GM12878 (cell line): ENCODE results near the gene NOTCH1. TPM values are rescaled to one million over a fixed set of nuclear protein-coding genes. Genes with fewer than 3 reads are reported as not detected.

Experiments used
- ATAC-seq: fragments of 200-7000 bp; cut with Tn5 transposase; 3 replicates; pipeline ENCODE4 v1.9.1; 2020; ENCODE audit warnings: mild to moderate bottlenecking, moderate library complexity
- BruUV-seq: library from RNA; stranded (reverse); fragments of 400-500 nt; replicated peaks from 2 replicates; lab custom pipeline; 2021; lab: Mats Ljungman, UMichigan
- CTCF ChIA-PET: fragments of 300-600 bp; sonication (Branson Sonifier 250); formaldehyde crosslinking; extraction: SDS; loops from one replicate; lab custom pipeline; 2021; ENCODE audit warnings: inconsistent platforms; lab: Yijun Ruan, JAX
- POLR2A ChIA-PET: fragments of 350-600 bp; formaldehyde crosslinking; extraction: SDS; loops from one replicate; lab custom pipeline; 2021; ENCODE audit warnings: inconsistent platforms; lab: Charles Lee
- RAD21 ChIA-PET: fragments of 300-600 bp; sonication (Branson Sonifier 250); formaldehyde crosslinking; loops from one replicate; lab custom pipeline; 2023; ENCODE audit warnings: antibody characterized with exemption; ENCODE audit not compliant: unreplicated experiment; lab: Charles Lee
- SMC1A ChIA-PET: fragments of 300-600 bp; sonication (Branson Sonifier 250); formaldehyde crosslinking; loops from one replicate; lab custom pipeline; 2023; ENCODE audit not compliant: unreplicated experiment, uncharacterized antibody; lab: Charles Lee
- DNase-seq: peaks from one replicate; pipeline ENCODE4 v3.0.0-alpha.2; 2011; ENCODE audit warnings: low read depth, low spot score
- FAIRE-seq: peaks from 3 replicates; lab custom pipeline; 2011; peaks lifted over from hg19 to GRCh38; lab: Jason Lieb, UNC
- H2AFZ ChIP-seq: 2 replicates; pipeline ENCODE4 v1.6.0; 2011; ENCODE audit warnings: low read depth, low read length, control low read depth; ENCODE audit not compliant: control insufficient read depth
- H3K27ac ChIP-seq: 2 replicates; pipeline ENCODE4 v1.5.1; 2011; ENCODE audit warnings: control low read depth; ENCODE audit not compliant: control insufficient read depth, insufficient read depth
- H3K27me3 ChIP-seq, 2 experiments: replicated peaks in 1 of 2; 2 replicates each; pipeline versions ENCODE4 v1.6.0 to v1.6.1; 2011; ENCODE audit warnings: low read length in 1 of 2; ENCODE audit not compliant: control insufficient read depth in 2 of 2, insufficient read depth in 2 of 2
- H3K36me3 ChIP-seq, 2 experiments: 2 replicates each; pipeline ENCODE4 v1.5.1; 2011; ENCODE audit warnings: low read length in 1 of 2; ENCODE audit not compliant: control insufficient read depth in 2 of 2, insufficient read depth in 2 of 2
- H3K4me1 ChIP-seq: 2 replicates; pipeline ENCODE4 v1.6.1; 2011; ENCODE audit warnings: mild to moderate bottlenecking, low read length, moderate library complexity, mixed read lengths; ENCODE audit not compliant: control insufficient read depth, insufficient read depth
- H3K4me2 ChIP-seq: 2 replicates; pipeline ENCODE4 v1.6.0; 2011; ENCODE audit warnings: control low read depth; ENCODE audit not compliant: control insufficient read depth, insufficient read depth
- H3K4me3 ChIP-seq: fragments of 200-600 bp; sonication (generic); 2 replicates; pipeline ENCODE4 v1.5.1; 2016
- H3K79me2 ChIP-seq: 2 replicates; pipeline ENCODE4 v1.6.0; 2011; ENCODE audit warnings: low read length; ENCODE audit not compliant: control insufficient read depth, insufficient read depth
- H3K9ac ChIP-seq: 2 replicates; pipeline ENCODE4 v1.8.0; 2011; ENCODE audit warnings: low read length, control low read depth, mixed read lengths; ENCODE audit not compliant: control insufficient read depth, insufficient read depth
- H3K9me3 ChIP-seq: replicated peaks from 3 replicates; pipeline ENCODE4 v1.5.1; 2011; ENCODE audit warnings: mild to moderate bottlenecking, low read length; ENCODE audit not compliant: control insufficient read depth, insufficient read depth
- H4K20me1 ChIP-seq: 2 replicates; pipeline ENCODE4 v1.6.0; 2011; ENCODE audit not compliant: control insufficient read depth, insufficient read depth
- ASH2L ChIP-seq: fragments of 300-600, 200-600 bp; sonication (generic); IDR thresholded peaks from 2 replicates; pipeline ENCODE4 v1.6.1; 2017; ENCODE audit warnings: low read depth, mild to moderate bottlenecking, borderline replicate concordance
- CEBPZ ChIP-seq: fragments of 150-350 bp; IDR thresholded peaks from 2 replicates; pipeline ENCODE4 v1.6.1; 2016; ENCODE audit warnings: low read depth, low read length
- ETV6 ChIP-seq, 2 experiments: fragments of 450-650 bp in 1 of 2; IDR thresholded peaks in 1 of 2; conservative IDR thresholded peaks in 1 of 2; 2 replicates each; pipeline ENCODE4 v1.6.1; 2014; ENCODE audit warnings: antibody characterized with exemption in 1 of 2, borderline replicate concordance in 1 of 2, low read depth in 1 of 2, mild to moderate bottlenecking in 1 of 2, moderate library complexity in 1 of 2
- MTA2 ChIP-seq: fragments of 450-650 bp; IDR thresholded peaks from 2 replicates; pipeline ENCODE4 v1.6.1; 2016; ENCODE audit warnings: low read depth, mild to moderate bottlenecking, moderate library complexity
- POLR2AphosphoS5 ChIP-seq: IDR thresholded peaks from 2 replicates; pipeline ENCODE4 v1.6.1; 2011; ENCODE audit warnings: mild to moderate bottlenecking, low read length, inconsistent platforms
- POU2F2 ChIP-seq: IDR thresholded peaks from 3 replicates; pipeline ENCODE4 v1.6.1; 2011; ENCODE audit warnings: low read depth, mild to moderate bottlenecking, low read length, borderline replicate concordance
- RAD51 ChIP-seq: fragments of 450-650 bp; IDR thresholded peaks from 2 replicates; pipeline ENCODE4 v1.6.1; 2016; ENCODE audit warnings: moderate library complexity, mild to moderate bottlenecking, inconsistent platforms
- RBBP5 ChIP-seq: fragments of 200-600 bp; sonication (generic); conservative IDR thresholded peaks from 2 replicates; pipeline ENCODE4 v1.6.1; 2016
- RCOR1 ChIP-seq: conservative IDR thresholded peaks from 2 replicates; pipeline ENCODE4 v1.6.1; 2012; ENCODE audit warnings: low read depth, low read length, improper control_type of control experiment
- RELA ChIP-seq: fragments of 450-650 bp; IDR thresholded peaks from 2 replicates; pipeline ENCODE4 v1.8.0; 2014; ENCODE audit warnings: borderline replicate concordance; ENCODE audit not compliant: partially characterized antibody
- SREBF1 ChIP-seq: IDR thresholded peaks from 2 replicates; pipeline ENCODE4 v1.6.1; 2012; ENCODE audit warnings: mild to moderate bottlenecking, low read length
- TCF12 ChIP-seq: IDR thresholded peaks from 2 replicates; pipeline ENCODE4 v1.6.1; 2011; ENCODE audit warnings: low read depth, mild to moderate bottlenecking, low read length
- TCF7 ChIP-seq: IDR thresholded peaks from 2 replicates; pipeline ENCODE4 v1.6.1; 2014; ENCODE audit warnings: antibody characterized with exemption, borderline replicate concordance
- ZBTB11 ChIP-seq: fragments of 450-650 bp; formaldehyde crosslinking; IDR thresholded peaks from 2 replicates; pipeline ENCODE4 v1.5.0; 2022; ENCODE audit warnings: mild to moderate bottlenecking, missing genetic modification characterization
- ZSCAN29 ChIP-seq: fragments of 450-650 bp; IDR thresholded peaks from 2 replicates; pipeline ENCODE4 v1.6.1; 2017; ENCODE audit warnings: mild to moderate bottlenecking, moderate library complexity
- ZZZ3 ChIP-seq: IDR thresholded peaks from 2 replicates; pipeline ENCODE4 v1.6.1; 2011; ENCODE audit warnings: low read depth; ENCODE audit not compliant: control insufficient read depth, insufficient read length
- WGBS: methylation state at CpG from one replicate; pipeline ENCODE4 v1.1.6; 2016; ENCODE audit warnings: low lambda C conversion rate; ENCODE audit not compliant: insufficient replicate concordance, insufficient coverage; ENCODE audit errors: missing lambda C conversion rate; 5-methylcytosine and 5-hydroxymethylcytosine counted together
- in situ Hi-C: fragments of 300-500 bp; cut with MboI; formaldehyde crosslinking; loops from 9 replicates; pipeline ENCODE4 v1.14.3; 2018; ENCODE audit warnings: mixed read lengths
- intact Hi-C: fragments of 100-400 bp; cut with micrococcal nuclease; formaldehyde crosslinking; loops from one replicate; pipeline ENCODE4 v1.14.2; 2022; ENCODE audit not compliant: unreplicated experiment
- polyA plus RNA-seq, 11 experiments: library from polyadenylated mRNA; depleted of rRNA in 4 of 11; unstranded in 6 of 11; stranded (reverse) in 5 of 11; fragments of >200 nt; fragmentation: Nextera tagmentation in 4 of 11; fragmentation: Illumina TruSeq in 1 of 11; extraction: Ambion mirVana in 4 of 11; extraction: Trizol in 1 of 11; gene quantifications; 1 replicate in 1 of 11; 2 replicates in 10 of 11; pipeline versions ENCODE4 v1.2.1 to v1.2.3, GENCODE V29; 2011 to 2016; ENCODE audit warnings: inconsistent platforms in 2 of 11, missing spikeins in 2 of 11, low read depth in 1 of 11
- total RNA-seq, 4 experiments: library from RNA; depleted of rRNA in 3 of 4; stranded (reverse); fragments of >200 nt in 3 of 4; fragmentation: Illumina TruSeq in 1 of 4; extraction: Trizol in 1 of 4; gene quantifications; 2 replicates each; pipeline versions ENCODE4 v1.2.1 to v1.2.3, GENCODE V29; 2013 to 2021
- TF ChIP-seq, protein P1 (sequence below): fragments of 450-650 bp; IDR thresholded peaks from 2 replicates; pipeline ENCODE4 v1.6.1; 2016; ENCODE audit warnings: mild to moderate bottlenecking

The NOTCH1 gene
- total and polyA plus RNA-seq, 10 of the 15 experiments (the other 5 are each of a cell fraction or from before 2014, with no cell fraction given): 0.02 to 40.0 (median 3.7) TPM

GRCh38 chr9:136522314-136523237 lies 23.3 kb downstream of the NOTCH1 start:
- Histone ChIP-seq H3K27me3 (no peaks in the 10 kb centered on the region), H3K4me3 (no peak overlapping the region), H3K36me3 (peaks cover 2 to 34% of the 10 kb centered on the region in 2 experiments; a peak in 2 of 4 replicates), H3K9me3 (no peaks in the 10 kb centered on the region), H3K27ac (no peak overlapping the region), H3K79me2 (no peaks in the 10 kb centered on the region), H3K9ac (no peak overlapping the region), H2AFZ (no peak overlapping the region), H3K4me2 (no peak overlapping the region), H3K4me1 (no peaks in the 10 kb centered on the region), H4K20me1 (no peaks in the 10 kb centered on the region)
- POLR2A ChIA-PET: no interaction called here
- in situ Hi-C loops (no loop called here), intact Hi-C loops (no loop called here)
- CTCF ChIA-PET: no interaction called here
- SMC1A ChIA-PET: no interaction called here
- WGBS: 91% methylated on average over 55 of the region's 59 CpGs
- ATAC-seq (no peak), DNase-seq (no peak), FAIRE-seq (no peak)
- RAD21 ChIA-PET: no interaction called here
- BruUV-seq: no TSS peak
- TF ChIP-seq TCF7 (no peak), MTA2 (no peak), RBBP5 (no peak), CEBPZ (no peak), SREBF1 (no peak), ASH2L (no peak), RELA (no peak), RCOR1 (no peak), ZSCAN29 (no peak), RAD51 (no peak), ZZZ3 (no peak), TCF12 (no peak), ETV6 (conservative IDR thresholded peaks at IDR 0.05 in 1 of 2, IDR thresholded peaks at IDR 0.05 in 1 of 2; ENCODE audit: borderline replicate concordance in 1 of 2, low read depth in 1 of 2) (no peak), POLR2AphosphoS5 (no peak), ZBTB11 (CRISPR knock-in tag) (no peak), POU2F2 (no peak)
- TF ChIP-seq, protein P1, sequence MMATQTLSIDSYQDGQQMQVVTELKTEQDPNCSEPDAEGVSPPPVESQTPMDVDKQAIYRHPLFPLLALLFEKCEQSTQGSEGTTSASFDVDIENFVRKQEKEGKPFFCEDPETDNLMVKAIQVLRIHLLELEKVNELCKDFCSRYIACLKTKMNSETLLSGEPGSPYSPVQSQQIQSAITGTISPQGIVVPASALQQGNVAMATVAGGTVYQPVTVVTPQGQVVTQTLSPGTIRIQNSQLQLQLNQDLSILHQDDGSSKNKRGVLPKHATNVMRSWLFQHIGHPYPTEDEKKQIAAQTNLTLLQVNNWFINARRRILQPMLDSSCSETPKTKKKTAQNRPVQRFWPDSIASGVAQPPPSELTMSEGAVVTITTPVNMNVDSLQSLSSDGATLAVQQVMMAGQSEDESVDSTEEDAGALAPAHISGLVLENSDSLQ: no peak
